ENCODE measurements around the gene GLDN.

GLDN gene

GRCh38 chr15:51448622-51449399, 107.4 kb downstream of the GLDN start:
- TF ChIP-seq, protein P1, sequence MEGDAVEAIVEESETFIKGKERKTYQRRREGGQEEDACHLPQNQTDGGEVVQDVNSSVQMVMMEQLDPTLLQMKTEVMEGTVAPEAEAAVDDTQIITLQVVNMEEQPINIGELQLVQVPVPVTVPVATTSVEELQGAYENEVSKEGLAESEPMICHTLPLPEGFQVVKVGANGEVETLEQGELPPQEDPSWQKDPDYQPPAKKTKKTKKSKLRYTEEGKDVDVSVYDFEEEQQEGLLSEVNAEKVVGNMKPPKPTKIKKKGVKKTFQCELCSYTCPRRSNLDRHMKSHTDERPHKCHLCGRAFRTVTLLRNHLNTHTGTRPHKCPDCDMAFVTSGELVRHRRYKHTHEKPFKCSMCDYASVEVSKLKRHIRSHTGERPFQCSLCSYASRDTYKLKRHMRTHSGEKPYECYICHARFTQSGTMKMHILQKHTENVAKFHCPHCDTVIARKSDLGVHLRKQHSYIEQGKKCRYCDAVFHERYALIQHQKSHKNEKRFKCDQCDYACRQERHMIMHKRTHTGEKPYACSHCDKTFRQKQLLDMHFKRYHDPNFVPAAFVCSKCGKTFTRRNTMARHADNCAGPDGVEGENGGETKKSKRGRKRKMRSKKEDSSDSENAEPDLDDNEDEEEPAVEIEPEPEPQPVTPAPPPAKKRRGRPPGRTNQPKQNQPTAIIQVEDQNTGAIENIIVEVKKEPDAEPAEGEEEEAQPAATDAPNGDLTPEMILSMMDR (IDR thresholded peaks at IDR 0.05; ENCODE audit: extremely low read depth, missing control alignments) = no peak
- DNase-seq (ENCODE audit: low spot score) = no peak

DNA sequence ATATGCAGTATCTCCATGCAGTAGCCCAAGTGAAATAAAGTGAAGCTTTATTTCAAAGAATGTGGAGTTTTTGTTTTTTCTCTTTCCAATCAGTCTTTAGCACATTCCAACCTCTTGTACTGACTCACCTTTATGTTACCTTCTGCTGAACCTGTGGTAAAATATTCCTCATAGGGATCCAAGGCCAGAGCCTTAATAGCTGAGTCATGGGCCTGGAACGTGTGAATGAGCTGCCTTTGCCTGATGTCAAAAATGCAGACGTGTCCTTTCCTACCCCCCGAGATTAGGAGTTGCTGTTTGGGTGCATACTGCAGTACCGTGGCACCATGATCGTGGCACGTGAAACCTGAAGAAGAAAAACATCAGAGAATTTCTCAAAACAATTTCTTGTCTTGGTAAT, 108.5 kb downstream of the GLDN start:
- no peak for DNase-seq (ENCODE audit: low spot score)
- TF ChIP-seq, protein P1 (IDR thresholded peaks at IDR 0.05; ENCODE audit: extremely low read depth, missing control alignments) = no peak
